A673 (cell line): Measurements from ENCODE around the gene TMEM221. TPM values are rescaled to one million over a fixed set of nuclear protein-coding genes. Genes with fewer than 3 reads are reported as not detected.

ENCODE experiments used
- BruUV-seq: library from RNA; stranded (reverse); fragments of 400-500 nt; replicated peaks from 2 replicates; lab custom pipeline; 2021; lab: Mats Ljungman, UMichigan
- CTCF ChIA-PET: fragments of 300-600 bp; sonication (Branson Sonifier 250); formaldehyde crosslinking; loops from one replicate; lab custom pipeline; 2022; ENCODE audit warnings: antibody characterized with exemption; lab: Charles Lee
- POLR2A ChIA-PET: fragments of 300-600 bp; sonication (Branson Sonifier 250); formaldehyde crosslinking; loops from one replicate; lab custom pipeline; 2022; ENCODE audit warnings: antibody characterized with exemption; ENCODE audit not compliant: low non-redundant PET; lab: Charles Lee
- DNase-seq: peaks from one replicate; pipeline ENCODE4 v3.0.0-alpha.2; 2015; ENCODE audit warnings: low spot score
- H3K27ac ChIP-seq: fragments of 200-600 bp; sonication (generic); 2 replicates; pipeline ENCODE4 v1.5.1; 2016; ENCODE audit warnings: mixed run types, low read depth, mild to moderate bottlenecking, mixed read lengths, antibody characterized with exemption, low read length; ENCODE audit not compliant: poor library complexity, severe bottlenecking
- H3K27me3 ChIP-seq: fragments of 200-600 bp; sonication (generic); replicated peaks from 2 replicates; pipeline ENCODE4 v1.6.1; 2017; ENCODE audit warnings: mixed run types, low read depth, mild to moderate bottlenecking, mixed read lengths, antibody characterized with exemption, low read length; ENCODE audit not compliant: insufficient read depth, poor library complexity
- H3K36me3 ChIP-seq: fragments of 200-600 bp; sonication (generic); 2 replicates; pipeline ENCODE4 v1.6.1; 2016; ENCODE audit warnings: mixed run types, mild to moderate bottlenecking, mixed read lengths, antibody characterized with exemption, low read length; ENCODE audit not compliant: insufficient read depth, poor library complexity, severe bottlenecking
- H3K4me1 ChIP-seq: fragments of 200-600 bp; sonication (generic); 2 replicates; pipeline ENCODE4 v1.6.1; 2017; ENCODE audit warnings: mixed run types, mild to moderate bottlenecking, mixed read lengths, antibody characterized with exemption, low read length; ENCODE audit not compliant: insufficient read depth, poor library complexity, severe bottlenecking
- H3K4me3 ChIP-seq: fragments of 200-600 bp; sonication (generic); 2 replicates; pipeline ENCODE4 v1.5.1; 2016; ENCODE audit warnings: low read depth, mixed run types, mild to moderate bottlenecking, mixed read lengths, low read length; ENCODE audit not compliant: poor library complexity, severe bottlenecking
- H3K9me3 ChIP-seq: fragments of 200-600 bp; sonication (generic); 2 replicates; pipeline ENCODE4 v1.6.1; 2016; ENCODE audit warnings: mixed run types, low read depth, mild to moderate bottlenecking, mixed read lengths, antibody characterized with exemption, low read length; ENCODE audit not compliant: poor library complexity, severe bottlenecking
- EZH2 ChIP-seq: fragments of 200-600 bp; sonication (generic); IDR thresholded peaks from 2 replicates; pipeline ENCODE4 v1.6.1; 2017; ENCODE audit warnings: borderline replicate concordance, low read depth, mild to moderate bottlenecking, mixed read lengths, antibody characterized with exemption, low read length; ENCODE audit not compliant: poor library complexity, severe bottlenecking
- intact Hi-C: fragments of 100-400 bp; cut with micrococcal nuclease; formaldehyde crosslinking; loops from one replicate; pipeline ENCODE4 v1.10.0; 2022; ENCODE audit not compliant: unreplicated experiment
- total RNA-seq: library from RNA; stranded (reverse); gene quantifications from 2 replicates; pipeline ENCODE4 v1.2.3, GENCODE V29; 2021
- TF ChIP-seq, protein P1 (sequence below): fragments of 300-800, 200-600 bp; sonication (generic); conservative IDR thresholded peaks from 2 replicates; pipeline ENCODE4 v1.5.1; 2017; ENCODE audit warnings: low read depth, mild to moderate bottlenecking, antibody characterized with exemption, low read length, moderate library complexity, mixed read lengths

The TMEM221 gene
- total RNA-seq, 1 experiment from 2014 or later, result not detected

DNA sequence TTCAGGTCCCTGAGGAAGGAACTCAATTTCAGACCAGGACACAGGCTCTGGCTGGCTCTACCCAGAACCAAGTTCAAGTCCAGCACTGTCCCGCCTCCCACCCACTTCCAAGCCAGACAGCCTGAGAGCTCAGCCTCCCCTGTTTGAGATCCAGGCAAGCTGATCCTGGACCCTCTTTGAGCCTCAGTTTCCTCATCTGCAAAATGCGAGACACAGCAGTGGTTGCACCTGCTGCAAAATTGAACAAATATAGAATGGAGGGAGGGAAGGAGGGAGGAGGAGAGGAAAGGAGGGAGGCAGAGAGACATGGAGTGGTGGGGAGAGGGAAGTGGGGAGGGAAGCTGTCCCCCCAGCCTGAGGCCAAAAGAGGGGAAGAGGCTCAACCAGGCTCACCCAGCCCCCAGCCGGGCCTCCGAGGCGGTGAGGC is 751 bp downstream of the TMEM221 start:
- BruUV-seq, result no TSS peak
- ChIA-PET POLR2A (no interaction called here), CTCF (interaction anchor here (1.0 kb wide), 1 partner anchor 1005 kb away, joined by 3 read pairs; no protein-coding TSS in a partner anchor)

DNA sequence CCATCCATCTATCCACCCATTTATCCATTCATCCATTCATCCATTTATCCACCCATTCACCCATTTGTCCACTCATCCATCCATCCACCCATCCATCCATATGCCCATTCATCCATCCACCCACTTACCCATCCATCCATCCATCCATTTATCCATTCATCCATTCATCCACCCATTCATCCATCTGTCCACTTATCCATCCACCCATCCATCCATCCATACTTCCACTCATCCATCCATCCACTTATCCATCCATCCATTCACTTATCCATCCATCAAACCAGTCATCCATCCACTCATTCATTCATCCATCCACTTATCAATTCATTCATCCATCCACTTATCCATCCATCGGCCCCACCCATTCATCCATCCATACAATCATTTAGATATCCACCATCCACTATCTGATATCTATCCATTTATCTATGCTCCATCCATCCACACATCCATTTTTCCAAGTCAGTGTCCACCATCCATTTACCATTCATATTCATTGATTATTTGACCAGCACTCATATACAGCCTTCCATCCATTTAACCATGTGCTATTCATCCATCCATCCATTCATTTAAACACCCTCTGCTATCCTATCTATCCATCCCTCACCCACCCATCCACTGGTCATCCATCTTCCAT is 2.8 kb downstream of the TMEM221 start:
- ChIA-PET POLR2A (no interaction called here), CTCF (interaction anchor here (0.6 kb wide), 1 partner anchor 331 kb away, joined by 9 read pairs; no protein-coding TSS in a partner anchor)
- no peaks in the 10 kb centered on the region for H3K36me3 ChIP-seq
- peaks cover 5% of the 10 kb centered on the region for H3K4me1 ChIP-seq
- no TSS peak for BruUV-seq
- H3K27ac ChIP-seq, result no peak overlapping the region
- no peak overlapping the region for H3K4me3 ChIP-seq
- H3K9me3 ChIP-seq, result no peaks in the 10 kb centered on the region
- H3K27me3 ChIP-seq, result peaks cover 18% of the 10 kb centered on the region
- intact Hi-C loops, result no loop called here
- TF ChIP-seq, protein P1, sequence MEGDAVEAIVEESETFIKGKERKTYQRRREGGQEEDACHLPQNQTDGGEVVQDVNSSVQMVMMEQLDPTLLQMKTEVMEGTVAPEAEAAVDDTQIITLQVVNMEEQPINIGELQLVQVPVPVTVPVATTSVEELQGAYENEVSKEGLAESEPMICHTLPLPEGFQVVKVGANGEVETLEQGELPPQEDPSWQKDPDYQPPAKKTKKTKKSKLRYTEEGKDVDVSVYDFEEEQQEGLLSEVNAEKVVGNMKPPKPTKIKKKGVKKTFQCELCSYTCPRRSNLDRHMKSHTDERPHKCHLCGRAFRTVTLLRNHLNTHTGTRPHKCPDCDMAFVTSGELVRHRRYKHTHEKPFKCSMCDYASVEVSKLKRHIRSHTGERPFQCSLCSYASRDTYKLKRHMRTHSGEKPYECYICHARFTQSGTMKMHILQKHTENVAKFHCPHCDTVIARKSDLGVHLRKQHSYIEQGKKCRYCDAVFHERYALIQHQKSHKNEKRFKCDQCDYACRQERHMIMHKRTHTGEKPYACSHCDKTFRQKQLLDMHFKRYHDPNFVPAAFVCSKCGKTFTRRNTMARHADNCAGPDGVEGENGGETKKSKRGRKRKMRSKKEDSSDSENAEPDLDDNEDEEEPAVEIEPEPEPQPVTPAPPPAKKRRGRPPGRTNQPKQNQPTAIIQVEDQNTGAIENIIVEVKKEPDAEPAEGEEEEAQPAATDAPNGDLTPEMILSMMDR, result no peak
- no peak for TF ChIP-seq EZH2
- no peak for DNase-seq

More for the DNA sequence above, 751 bp downstream of the TMEM221 start:
- Histone ChIP-seq H3K36me3 (no peaks in the 10 kb centered on the region), H3K4me3 (peak overlapping the region; percentile 50), H3K4me1 (peaks cover 5% of the 10 kb centered on the region), H3K9me3 (no peaks in the 10 kb centered on the region), H3K27ac (no peak overlapping the region), H3K27me3 (peaks cover 18% of the 10 kb centered on the region)
- intact Hi-C loops, result no loop called here
- DNase-seq, result no peak
- TF ChIP-seq, protein P1, result no peak
- no peak for TF ChIP-seq EZH2

DNA sequence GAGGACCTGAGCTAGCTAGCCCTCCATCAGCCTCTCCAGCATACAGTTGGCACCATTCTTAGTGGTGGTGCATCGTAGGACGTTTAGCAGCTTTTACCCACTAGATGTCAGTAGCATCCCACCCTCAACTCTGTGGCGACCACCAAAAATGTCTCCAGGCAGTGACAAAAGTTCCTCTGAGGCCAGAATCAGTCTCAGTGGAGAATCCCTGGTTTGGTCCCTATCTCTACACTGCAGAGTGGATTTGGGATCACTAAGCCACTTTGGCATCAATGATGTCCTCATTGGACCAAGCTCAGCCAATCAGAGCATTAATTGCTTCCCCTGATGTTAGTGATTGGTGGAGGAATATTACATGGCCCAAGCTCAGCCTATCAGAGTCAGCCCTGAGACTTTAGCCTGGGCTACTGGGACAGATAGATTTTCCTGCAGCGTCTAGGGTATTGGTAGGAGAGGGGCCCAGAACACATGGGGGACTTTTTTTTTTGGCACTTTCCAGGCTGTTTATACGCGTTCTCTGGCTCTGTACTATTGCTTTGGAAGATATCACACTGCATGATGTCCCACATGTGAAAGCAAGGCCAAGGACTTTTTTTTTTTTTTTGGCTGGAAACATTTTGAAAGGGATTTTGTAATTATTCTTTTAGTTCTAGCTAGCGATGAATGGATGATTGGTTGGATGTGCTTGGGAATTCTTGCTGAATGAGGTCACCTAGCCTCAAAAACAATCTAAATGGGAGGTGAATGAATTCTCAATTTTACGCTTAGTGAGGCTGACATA is 7.0 kb downstream of the TMEM221 start:
- Histone ChIP-seq H3K27ac (no peak overlapping the region), H3K27me3 (peaks cover 1% of the 10 kb centered on the region), H3K4me1 (no peaks in the 10 kb centered on the region), H3K4me3 (no peak overlapping the region), H3K9me3 (no peaks in the 10 kb centered on the region), H3K36me3 (no peaks in the 10 kb centered on the region)
- intact Hi-C loops, result loop anchor here (5.0 kb wide), 1 partner anchor 416 kb away; the partner anchor contains the start of gene RPL18A
- CTCF ChIA-PET, result interaction anchor here (0.5 to 1.0 kb wide), 9 partner anchors 17 to 436 kb away, joined by 3 to 7 read pairs (median 5); partner anchors contain the start of gene RPL18A
- POLR2A ChIA-PET, result interaction anchor here (0.7 kb wide), 1 partner anchor 93 kb away, joined by 6 read pairs; no protein-coding TSS in a partner anchor
- BruUV-seq, result no TSS peak
- TF ChIP-seq EZH2, result no peak
- TF ChIP-seq, protein P1, result peak; percentile 61
- peak; percentile 51 for DNase-seq
